MCF 10A (cell line): ENCODE results near the gene PCYOX1L. TPM values are rescaled to one million over a fixed set of nuclear protein-coding genes. Genes with fewer than 3 reads are reported as not detected.

ENCODE experiments used
- BruUV-seq: library from RNA; stranded (reverse); fragments of 400-500 nt; replicated peaks from 2 replicates; lab custom pipeline; 2021; lab: Mats Ljungman, UMichigan
- CTCF ChIA-PET: fragments of 300-600 bp; sonication (Branson Sonifier 250); formaldehyde crosslinking; extraction: SDS; loops from one replicate; lab custom pipeline; 2021; ENCODE audit warnings: antibody characterized with exemption, inconsistent platforms; lab: Yijun Ruan, JAX
- POLR2A ChIA-PET: fragments of 300-600, 350-650 bp; sonication (Branson Sonifier 250); formaldehyde crosslinking; extraction: SDS; loops from one replicate; lab custom pipeline; 2020; ENCODE audit warnings: antibody characterized with exemption, inconsistent platforms; lab: Yijun Ruan, JAX
- DNase-seq: peaks from one replicate; pipeline ENCODE4 v3.0.0-alpha.2; 2018; ENCODE audit not compliant: unreplicated experiment
- H3K27ac Mint-ChIP-seq: one replicate; pipeline ENCODE4 v1.8.0; 2022; ENCODE audit warnings: mild to moderate bottlenecking, low read depth, mixed read lengths; ENCODE audit not compliant: unreplicated experiment
- H3K27me3 Mint-ChIP-seq: one replicate; pipeline ENCODE4 v1.8.0; 2022; ENCODE audit warnings: mixed read lengths; ENCODE audit not compliant: insufficient read depth, unreplicated experiment
- H3K36me3 Mint-ChIP-seq: one replicate; pipeline ENCODE4 v1.8.0; 2022; ENCODE audit warnings: mild to moderate bottlenecking, moderate library complexity, mixed read lengths; ENCODE audit not compliant: insufficient read depth, unreplicated experiment
- H3K4me1 Mint-ChIP-seq: one replicate; pipeline ENCODE4 v1.8.0; 2022; ENCODE audit warnings: mixed read lengths; ENCODE audit not compliant: insufficient read depth, unreplicated experiment
- H3K4me3 Mint-ChIP-seq: one replicate; pipeline ENCODE4 v1.8.0; 2022; ENCODE audit warnings: mild to moderate bottlenecking, moderate library complexity, mixed read lengths; ENCODE audit not compliant: unreplicated experiment
- H3K9me3 Mint-ChIP-seq: one replicate; pipeline ENCODE4 v1.8.0; 2022; ENCODE audit warnings: mixed read lengths; ENCODE audit not compliant: unreplicated experiment
- intact Hi-C: fragments of 100-400 bp; cut with micrococcal nuclease; formaldehyde crosslinking; loops from 2 replicates; pipeline ENCODE4 v1.14.1; 2022
- total RNA-seq: library from RNA; stranded (reverse); gene quantifications from 2 replicates; pipeline ENCODE4 v1.2.3, GENCODE V29; 2022
- TF ChIP-seq, protein P1 (sequence below): fragments of 200-600 bp; IDR thresholded peaks from one replicate; pipeline ENCODE4 v1.8.0; 2022; ENCODE audit warnings: antibody characterized with exemption, mild to moderate bottlenecking; ENCODE audit not compliant: unreplicated experiment

The PCYOX1L gene
- total RNA-seq, 1 experiment from 2014 or later = 7.7 TPM

GRCh38 chr5:149411738-149412519, 54.1 kb downstream of the PCYOX1L start:
- H3K27ac Mint-ChIP-seq = no peak overlapping the region
- H3K27me3 Mint-ChIP-seq = peaks cover 11% of the 10 kb centered on the region
- no peaks in the 10 kb centered on the region for H3K36me3 Mint-ChIP-seq
- no peak for DNase-seq
- intact Hi-C loops = no loop called here
- H3K4me1 Mint-ChIP-seq = no peaks in the 10 kb centered on the region
- BruUV-seq = no TSS peak
- no peak overlapping the region for H3K4me3 Mint-ChIP-seq
- H3K9me3 Mint-ChIP-seq = no peaks in the 10 kb centered on the region
- ChIA-PET POLR2A (interaction anchor here (0.7 kb wide), 1 partner anchor 71 kb away, joined by 3 read pairs; no protein-coding TSS in a partner anchor), CTCF (interaction anchor here (0.8 to 5.3 kb wide), 8 partner anchors 14 to 40 kb away, joined by 3 to 40 read pairs (median 4); no protein-coding TSS in a partner anchor)
- TF ChIP-seq, protein P1, sequence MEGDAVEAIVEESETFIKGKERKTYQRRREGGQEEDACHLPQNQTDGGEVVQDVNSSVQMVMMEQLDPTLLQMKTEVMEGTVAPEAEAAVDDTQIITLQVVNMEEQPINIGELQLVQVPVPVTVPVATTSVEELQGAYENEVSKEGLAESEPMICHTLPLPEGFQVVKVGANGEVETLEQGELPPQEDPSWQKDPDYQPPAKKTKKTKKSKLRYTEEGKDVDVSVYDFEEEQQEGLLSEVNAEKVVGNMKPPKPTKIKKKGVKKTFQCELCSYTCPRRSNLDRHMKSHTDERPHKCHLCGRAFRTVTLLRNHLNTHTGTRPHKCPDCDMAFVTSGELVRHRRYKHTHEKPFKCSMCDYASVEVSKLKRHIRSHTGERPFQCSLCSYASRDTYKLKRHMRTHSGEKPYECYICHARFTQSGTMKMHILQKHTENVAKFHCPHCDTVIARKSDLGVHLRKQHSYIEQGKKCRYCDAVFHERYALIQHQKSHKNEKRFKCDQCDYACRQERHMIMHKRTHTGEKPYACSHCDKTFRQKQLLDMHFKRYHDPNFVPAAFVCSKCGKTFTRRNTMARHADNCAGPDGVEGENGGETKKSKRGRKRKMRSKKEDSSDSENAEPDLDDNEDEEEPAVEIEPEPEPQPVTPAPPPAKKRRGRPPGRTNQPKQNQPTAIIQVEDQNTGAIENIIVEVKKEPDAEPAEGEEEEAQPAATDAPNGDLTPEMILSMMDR = no peak

- Mint-ChIP-seq H3K36me3 (no peaks in the 10 kb centered on the region), H3K27ac (no peak overlapping the region), H3K9me3 (no peaks in the 10 kb centered on the region), H3K4me1 (no peaks in the 10 kb centered on the region), H3K4me3 (no peak overlapping the region), H3K27me3 (peaks cover 11% of the 10 kb centered on the region)
- ChIA-PET POLR2A (no interaction called here), CTCF (interaction anchor here (0.6 to 3.2 kb wide), 10 partner anchors 14 to 405 kb away, joined by 3 to 21 read pairs (median 3); partner anchors contain the start of gene IL17B)
- DNase-seq = no peak
- intact Hi-C loops = no loop called here
- no TSS peak for BruUV-seq
- TF ChIP-seq, protein P1 = no peak
These were observed 55.1 kb downstream of the PCYOX1L start for GRCh38 chr5:149412783-149413476.

- DNase-seq = no peak
- Mint-ChIP-seq H3K36me3 (no peaks in the 10 kb centered on the region), H3K9me3 (no peaks in the 10 kb centered on the region), H3K27me3 (peaks cover 14% of the 10 kb centered on the region), H3K4me1 (no peaks in the 10 kb centered on the region), H3K4me3 (no peak overlapping the region), H3K27ac (no peak overlapping the region)
- POLR2A ChIA-PET = interaction anchor here (0.7 to 1.7 kb wide), 2 partner anchors 11 to 19 kb away, joined by 3 to 6 read pairs; no protein-coding TSS in a partner anchor
- no TSS peak for BruUV-seq
- TF ChIP-seq, protein P1 = no peak
- intact Hi-C loops = no loop called here
- CTCF ChIA-PET = interaction anchor here (0.6 to 4.4 kb wide), 14 partner anchors 13 to 404 kb away, joined by 3 to 21 read pairs (median 4); partner anchors contain the start of gene IL17B
These were observed 55.8 kb downstream of the PCYOX1L start for GRCh38 chr5:149413477-149414210.
